ENCODE data around the gene NACC2.

Gene NACC2

GRCh38 chr9:135985889-135986288 lies 109.2 kb downstream of the NACC2 start:
- in situ Hi-C loops (cut with MboI; ENCODE audit: low sequenced_read_pairs) = no loop called here

DNA sequence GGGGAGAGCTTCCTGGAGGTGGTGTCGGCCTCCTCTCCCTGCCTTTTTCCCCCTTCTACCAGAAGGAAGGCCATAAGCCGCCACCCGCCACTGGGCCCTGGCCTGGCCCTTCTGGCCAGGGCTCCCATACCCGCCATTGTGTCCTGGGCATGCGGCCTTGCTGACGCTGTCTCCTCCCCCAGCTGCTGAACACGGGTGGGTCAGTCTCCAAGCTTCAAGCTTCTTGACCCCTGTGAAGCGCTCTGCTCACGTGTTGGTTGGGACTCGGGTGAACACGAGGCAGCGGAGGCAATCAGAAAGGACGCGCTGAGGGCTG lies 109.7 kb downstream of the NACC2 start:
- in situ Hi-C loops (cut with MboI; ENCODE audit: low sequenced_read_pairs) = no loop called here

- in situ Hi-C loops (cut with MboI; ENCODE audit: low sequenced_read_pairs) = no loop called here
These were observed 110.9 kb downstream of the NACC2 start for GRCh38 chr9:135984072-135984710.

DNA sequence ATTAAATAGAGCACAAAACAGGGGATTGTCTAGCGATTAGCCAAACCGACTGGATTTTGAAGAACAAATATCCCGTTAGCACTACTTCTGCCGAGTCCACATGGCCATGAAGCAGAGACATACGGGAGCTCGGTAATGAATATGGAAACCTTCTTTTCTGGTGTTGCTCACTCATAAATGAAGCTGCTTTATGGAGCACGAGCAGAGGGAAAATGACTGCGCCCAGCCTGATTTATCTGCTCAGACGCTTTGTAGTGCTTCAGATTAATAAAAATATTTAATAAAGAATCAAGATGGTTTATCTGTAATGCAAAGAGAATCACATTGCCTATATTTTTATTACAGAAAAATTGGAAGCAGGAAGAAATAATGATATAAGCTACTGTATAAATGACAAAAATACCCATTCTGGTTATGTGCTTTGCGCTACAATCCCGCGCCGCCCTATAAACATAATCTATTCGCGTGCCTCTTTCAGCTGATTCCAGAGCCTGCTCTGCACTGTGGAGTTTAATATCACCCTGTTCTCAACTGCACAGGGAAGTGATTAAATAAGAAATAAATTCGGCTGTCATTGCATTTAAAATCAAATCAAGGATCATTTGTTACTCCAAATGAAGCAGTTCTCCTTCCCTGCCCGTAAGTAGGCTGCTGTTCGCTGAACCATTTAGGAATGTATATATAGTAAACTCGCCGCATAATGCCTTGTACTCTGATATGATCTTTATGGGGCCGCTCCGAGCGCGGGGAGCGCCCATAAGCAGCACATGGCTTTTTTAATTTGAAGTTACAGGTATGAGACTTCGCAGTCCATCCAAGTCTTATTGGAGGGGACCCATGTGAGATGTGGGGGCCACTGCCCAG lies 111.6 kb downstream of the NACC2 start:
- in situ Hi-C loops (cut with MboI; ENCODE audit: low sequenced_read_pairs) = no loop called here

GRCh38 chr9:135982499-135983207 lies 112.4 kb downstream of the NACC2 start:
- in situ Hi-C loops (cut with MboI; ENCODE audit: low sequenced_read_pairs) = no loop called here

- in situ Hi-C loops (cut with MboI; ENCODE audit: low sequenced_read_pairs) = no loop called here
These were observed 114.0 kb downstream of the NACC2 start for GRCh38 chr9:135980926-135981630.

GRCh38 chr9:135979547-135980166 lies 115.4 kb downstream of the NACC2 start:
- in situ Hi-C loops (cut with MboI; ENCODE audit: low sequenced_read_pairs) = no loop called here

DNA sequence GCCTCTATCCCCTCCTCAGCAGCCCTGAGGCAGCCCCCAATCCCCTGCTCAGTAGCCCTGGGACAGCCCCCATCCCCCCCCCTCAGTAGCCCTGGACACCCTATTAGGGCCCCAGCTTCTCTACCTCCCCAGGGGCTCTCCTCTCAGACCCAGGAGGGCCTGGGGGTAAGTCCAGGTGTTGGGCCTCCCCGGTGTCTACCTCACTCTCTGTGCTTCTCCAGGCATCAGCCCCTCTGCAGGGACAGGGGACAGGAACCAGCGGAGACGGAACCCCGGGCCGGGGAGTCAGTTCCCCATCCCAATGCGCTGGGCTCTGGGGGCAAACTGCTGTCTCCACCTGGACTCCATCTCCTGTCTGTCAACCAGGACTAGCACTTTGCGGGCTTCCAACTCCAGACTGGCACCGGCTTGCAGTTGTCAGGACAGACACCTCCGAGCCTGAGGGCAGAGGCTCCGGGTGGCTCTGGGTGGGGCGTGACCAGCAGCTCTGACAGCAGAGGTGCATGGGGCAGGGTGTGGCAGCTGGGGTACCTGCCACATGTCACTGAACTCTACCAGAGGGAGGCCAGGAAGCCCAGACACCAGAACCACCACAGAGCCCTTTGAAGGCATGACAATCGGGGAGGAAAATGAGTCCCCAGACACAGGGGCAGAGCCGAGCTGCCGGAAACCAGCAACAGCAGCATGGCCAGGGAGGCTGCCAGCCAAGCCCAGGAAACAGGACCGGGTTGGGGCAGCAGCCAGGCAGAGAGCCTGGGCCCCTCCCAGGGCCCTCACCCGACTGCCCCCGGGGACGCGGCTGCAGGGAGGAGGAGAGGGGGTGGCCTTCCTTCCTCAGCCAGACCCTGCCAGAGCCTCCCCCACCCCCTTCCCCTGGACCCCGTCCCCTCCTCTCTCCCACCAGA lies 116.2 kb downstream of the NACC2 start:
- in situ Hi-C loops (cut with MboI; ENCODE audit: low sequenced_read_pairs) = no loop called here

DNA sequence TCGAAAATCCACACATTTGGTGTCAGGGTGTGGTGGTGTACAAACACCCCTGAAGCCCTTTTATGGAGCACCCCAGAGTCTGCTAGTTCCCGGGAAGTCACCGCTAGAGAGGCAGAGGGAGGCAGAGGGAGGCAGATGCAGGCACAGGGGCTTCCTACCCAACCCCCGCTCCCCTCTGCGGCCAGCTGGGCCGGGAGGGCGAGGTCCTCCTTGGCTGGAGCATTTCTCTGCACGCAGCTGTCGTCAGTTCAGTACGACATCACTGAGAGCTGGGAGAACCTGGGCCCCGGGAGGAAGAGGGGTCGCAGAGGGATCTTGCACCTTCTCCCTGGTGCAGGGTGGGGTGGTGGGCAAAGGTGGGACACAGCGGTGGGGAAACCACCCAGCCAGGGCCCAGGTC lies 118.1 kb downstream of the NACC2 start:
- in situ Hi-C loops (cut with MboI; ENCODE audit: low sequenced_read_pairs) = no loop called here

DNA sequence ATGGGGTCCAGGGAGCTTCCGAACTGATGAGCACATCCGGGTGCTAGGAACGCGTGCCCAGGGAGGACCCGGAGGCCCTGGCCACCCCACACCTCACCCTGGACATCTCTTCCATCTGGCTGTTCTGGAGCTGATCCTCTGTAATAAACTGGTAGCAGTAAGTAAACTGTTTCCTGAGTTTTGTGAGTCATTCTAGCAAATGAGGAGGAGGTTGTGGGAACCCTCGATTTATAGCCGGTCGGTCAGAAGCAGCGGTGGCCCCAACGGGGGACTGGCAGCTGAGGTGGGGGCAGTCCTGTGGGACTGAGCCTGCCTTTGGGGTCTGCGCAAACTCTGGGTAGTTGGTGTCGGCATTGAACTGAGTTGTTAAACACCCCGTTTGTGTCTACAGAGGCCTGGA lies 118.6 kb downstream of the NACC2 start:
- in situ Hi-C loops (cut with MboI; ENCODE audit: low sequenced_read_pairs) = no loop called here

DNA sequence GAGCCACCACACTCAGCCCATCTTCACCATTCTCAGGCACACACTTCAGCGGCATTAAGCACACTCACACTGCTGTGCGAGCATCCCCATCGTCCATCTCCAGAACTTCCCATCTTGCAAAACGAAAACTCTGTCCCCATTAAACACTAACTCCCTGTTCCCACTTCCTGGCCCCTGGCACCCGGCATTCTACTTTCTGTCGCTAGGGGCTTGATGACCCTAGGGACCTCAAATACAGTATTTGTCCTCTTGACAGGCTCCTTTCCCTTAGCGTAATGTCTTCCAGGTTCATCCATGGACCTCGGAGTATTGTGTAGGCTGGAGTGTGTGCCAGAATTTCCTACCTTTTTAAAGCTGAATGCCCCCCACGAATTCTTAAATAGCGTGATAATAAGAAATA lies 119.3 kb downstream of the NACC2 start:
- in situ Hi-C loops (cut with MboI; ENCODE audit: low sequenced_read_pairs) = no loop called here

GRCh38 chr9:135974220-135974573 lies 120.9 kb downstream of the NACC2 start:
- in situ Hi-C loops (cut with MboI; ENCODE audit: low sequenced_read_pairs) = no loop called here

DNA sequence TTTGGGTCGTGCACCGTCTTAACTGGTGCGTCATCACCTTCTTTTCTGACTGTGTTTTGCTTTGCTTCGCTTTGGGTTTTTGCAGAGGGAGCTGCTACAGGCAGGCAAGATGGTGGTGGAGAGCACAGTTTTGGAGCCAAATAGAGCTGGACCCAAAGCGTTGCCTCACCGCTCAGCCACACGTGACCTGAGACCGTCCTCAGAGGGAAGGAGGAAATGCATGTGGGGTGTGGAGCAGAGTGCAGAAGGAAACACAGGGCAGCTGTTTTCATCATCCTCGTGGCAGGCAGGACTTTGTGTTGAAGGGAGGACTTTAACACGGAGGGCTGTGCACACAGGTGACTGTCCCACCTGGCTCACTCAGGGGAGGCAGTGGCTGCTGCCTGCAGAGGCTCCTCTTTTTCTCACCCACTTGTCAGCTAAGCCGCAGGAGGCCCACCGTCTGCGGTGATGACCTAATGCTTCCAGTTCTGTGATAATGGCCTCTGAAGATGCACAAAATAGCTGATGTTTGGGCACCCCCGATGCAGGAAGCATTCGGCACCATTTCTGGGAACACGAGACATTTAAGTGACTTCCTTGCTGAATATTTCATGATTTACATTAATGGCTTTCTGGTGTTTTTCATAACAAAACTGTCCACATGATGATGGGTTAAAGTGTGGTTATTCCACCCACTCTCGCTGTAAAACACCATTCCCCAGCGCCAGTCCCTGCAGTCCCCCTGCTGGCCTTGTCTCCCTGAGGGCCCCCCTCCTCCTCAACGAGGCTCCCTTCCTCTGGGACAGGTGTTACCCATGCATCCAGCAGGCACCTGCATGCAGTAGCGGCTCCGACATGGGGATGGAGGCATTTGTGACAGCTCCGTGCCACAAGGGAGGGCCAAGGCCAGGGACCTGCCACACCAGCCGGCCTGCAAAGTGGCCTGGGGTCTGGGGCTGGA lies 121.5 kb downstream of the NACC2 start:
- in situ Hi-C loops (cut with MboI; ENCODE audit: low sequenced_read_pairs) = no loop called here

DNA sequence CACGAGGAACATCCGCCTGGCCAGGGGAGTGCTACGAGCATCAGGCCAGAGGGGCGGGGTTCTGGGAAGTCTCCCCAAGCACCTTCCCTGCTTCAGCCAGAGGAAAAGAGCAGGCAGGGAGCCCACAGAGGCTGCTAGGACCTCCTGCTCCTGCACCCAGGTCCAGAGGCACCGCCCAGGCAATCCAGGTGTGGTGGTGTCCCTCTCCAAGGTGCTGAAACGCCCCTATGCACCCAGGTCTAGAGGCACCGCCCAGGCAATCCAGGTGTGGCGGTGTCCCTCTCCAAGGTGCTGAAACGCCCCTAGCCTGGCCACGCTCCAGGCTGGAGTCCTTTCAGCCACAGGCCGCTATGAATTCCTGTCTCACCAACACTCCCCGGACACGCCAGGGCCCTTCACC lies 123.2 kb downstream of the NACC2 start:
- in situ Hi-C loops (cut with MboI; ENCODE audit: low sequenced_read_pairs) = no loop called here

DNA sequence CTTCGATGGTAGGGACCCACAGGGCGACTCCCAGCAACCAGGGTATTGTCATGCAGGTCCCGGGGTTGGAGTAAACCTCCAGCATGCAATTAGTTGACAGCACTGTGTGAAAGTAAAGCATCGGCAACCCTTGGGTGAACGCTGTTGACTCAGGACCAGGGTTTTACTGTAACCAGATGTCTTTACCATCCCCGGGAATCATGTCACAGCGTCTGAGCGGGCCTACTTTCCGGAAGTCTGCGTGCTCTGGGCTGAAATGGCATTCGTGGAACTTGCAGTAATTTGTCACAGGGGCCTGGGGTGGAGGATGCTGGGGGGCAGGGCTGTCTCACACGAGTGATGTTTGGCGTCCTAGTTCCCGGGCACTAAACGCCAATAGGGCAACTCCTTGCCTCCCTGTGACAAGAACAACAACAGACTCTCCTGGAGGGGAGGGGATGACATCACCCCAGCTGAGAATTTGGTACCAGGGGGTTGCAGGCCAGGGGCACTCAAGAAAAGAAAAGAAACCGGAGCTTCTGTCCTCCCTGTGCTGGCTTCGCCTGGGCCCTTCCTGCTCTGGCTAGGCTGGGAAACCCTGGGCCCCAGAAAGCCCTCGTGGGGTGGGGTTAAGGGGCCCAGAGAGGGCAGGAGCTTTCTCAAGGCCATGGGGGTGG lies 123.8 kb downstream of the NACC2 start:
- in situ Hi-C loops (cut with MboI; ENCODE audit: low sequenced_read_pairs) = no loop called here

DNA sequence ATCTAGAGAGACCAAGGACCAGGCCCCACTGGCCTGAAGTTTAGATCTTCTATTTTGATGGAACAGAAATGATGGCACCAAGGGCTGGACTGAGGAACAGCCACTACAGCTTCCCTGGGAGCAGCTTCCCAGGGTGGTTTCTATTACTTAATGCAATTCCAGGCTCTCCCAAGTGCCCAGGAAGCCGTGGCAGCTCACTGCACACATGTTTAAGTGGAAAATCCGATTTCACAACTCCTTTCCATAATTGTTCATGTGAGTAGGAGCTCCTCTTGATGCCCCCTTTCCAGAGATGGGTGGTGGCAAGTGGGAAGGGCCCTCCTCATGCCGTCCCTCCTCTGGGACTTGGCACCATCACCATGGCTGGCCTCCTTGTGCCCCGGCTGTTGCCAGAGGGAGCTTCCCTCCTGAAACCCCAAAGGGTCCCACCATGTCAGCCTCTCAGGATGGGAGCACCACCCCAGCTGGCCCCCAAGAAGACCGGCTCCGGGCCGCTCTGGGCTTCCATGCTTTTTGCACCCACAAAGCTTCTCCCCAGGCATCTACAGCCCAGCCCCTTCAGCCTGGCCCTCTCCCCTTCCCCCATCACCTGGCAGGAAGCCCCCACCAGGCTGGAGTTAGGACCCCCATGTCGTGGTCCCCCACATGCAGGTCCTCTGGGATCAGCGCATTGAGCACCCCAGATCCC lies 124.8 kb downstream of the NACC2 start:
- in situ Hi-C loops (cut with MboI; ENCODE audit: low sequenced_read_pairs) = no loop called here

- in situ Hi-C loops (cut with MboI; ENCODE audit: low sequenced_read_pairs) = loop anchor here (10.0 kb wide), 1 partner anchor 156 kb away; no protein-coding TSS in a partner anchor
These were observed 125.9 kb downstream of the NACC2 start for GRCh38 chr9:135969064-135969683.

Data from HL-60/S4 treated with phorbol 12-myristate 13-acetate at 8.2 ng/mL for 4 days and 3 days (cell line).